ENCODE results near the gene KCNF1. TPM values are rescaled to one million over a fixed set of nuclear protein-coding genes. Genes with fewer than 3 reads are reported as not detected.

The KCNF1 gene
- total and polyA plus RNA-seq, 2 experiments from 2014 or later = 0.67 to 0.87 TPM

DNA sequence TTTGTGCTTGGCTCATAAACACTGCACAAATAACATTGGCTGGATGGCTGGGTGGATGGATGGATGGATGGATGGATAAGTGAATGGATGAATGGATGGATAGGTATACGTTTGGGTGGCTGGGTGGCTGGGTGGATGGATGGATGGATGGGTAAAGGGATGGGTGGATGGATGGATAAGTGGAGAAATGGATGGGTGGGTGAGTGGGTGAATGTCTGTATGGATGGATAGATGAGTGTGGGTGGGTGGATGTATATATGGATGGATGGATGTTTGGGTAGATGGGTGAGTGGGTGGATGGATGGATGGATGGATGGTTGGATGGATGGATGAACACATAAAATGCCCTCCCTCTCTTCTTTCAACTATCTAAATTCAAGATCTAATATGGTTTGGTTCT, 38.1 kb downstream of the KCNF1 start:
- Histone ChIP-seq H3K79me2 (no peaks in the 10 kb centered on the region), H4K20me1 (ENCODE audit: insufficient read depth, poor library complexity, severe bottlenecking) (no peaks in the 10 kb centered on the region), H3K9me3 (ENCODE audit: low read depth) (no peaks in the 10 kb centered on the region), H3K27ac (no peak overlapping the region), H2AFZ (no peak overlapping the region), H3K36me3 (replicated peaks; ENCODE audit: insufficient read depth, low read depth) (no peaks in the 10 kb centered on the region), H3K9me2 (replicated peaks; ENCODE audit: insufficient read depth) (no peaks in the 10 kb centered on the region), H3K4me3 (no peak overlapping the region), H3K27me3 (no peaks in the 10 kb centered on the region), H3K4me1 (ENCODE audit: insufficient read depth) (no peaks in the 10 kb centered on the region), H3K4me2 (no peak overlapping the region)
- TF ChIP-seq EZH2 (IDR thresholded peaks at IDR 0.05; ENCODE audit: borderline replicate concordance) (no peak), EZH2phosphoT487 (IDR thresholded peaks at IDR 0.05; ENCODE audit: low read depth, severe bottlenecking, unreplicated experiment) (no peak)
- TF ChIP-seq, protein P1, sequence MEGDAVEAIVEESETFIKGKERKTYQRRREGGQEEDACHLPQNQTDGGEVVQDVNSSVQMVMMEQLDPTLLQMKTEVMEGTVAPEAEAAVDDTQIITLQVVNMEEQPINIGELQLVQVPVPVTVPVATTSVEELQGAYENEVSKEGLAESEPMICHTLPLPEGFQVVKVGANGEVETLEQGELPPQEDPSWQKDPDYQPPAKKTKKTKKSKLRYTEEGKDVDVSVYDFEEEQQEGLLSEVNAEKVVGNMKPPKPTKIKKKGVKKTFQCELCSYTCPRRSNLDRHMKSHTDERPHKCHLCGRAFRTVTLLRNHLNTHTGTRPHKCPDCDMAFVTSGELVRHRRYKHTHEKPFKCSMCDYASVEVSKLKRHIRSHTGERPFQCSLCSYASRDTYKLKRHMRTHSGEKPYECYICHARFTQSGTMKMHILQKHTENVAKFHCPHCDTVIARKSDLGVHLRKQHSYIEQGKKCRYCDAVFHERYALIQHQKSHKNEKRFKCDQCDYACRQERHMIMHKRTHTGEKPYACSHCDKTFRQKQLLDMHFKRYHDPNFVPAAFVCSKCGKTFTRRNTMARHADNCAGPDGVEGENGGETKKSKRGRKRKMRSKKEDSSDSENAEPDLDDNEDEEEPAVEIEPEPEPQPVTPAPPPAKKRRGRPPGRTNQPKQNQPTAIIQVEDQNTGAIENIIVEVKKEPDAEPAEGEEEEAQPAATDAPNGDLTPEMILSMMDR (IDR thresholded peaks at IDR 0.05; ENCODE audit: poor library complexity) = no peak
- 72% methylated on average over 1 of the region's 1 CpG for WGBS (ENCODE audit: low lambda C conversion rate, missing lambda C conversion rate)
- no peak for DNase-seq (ENCODE audit: low spot score)

DNA sequence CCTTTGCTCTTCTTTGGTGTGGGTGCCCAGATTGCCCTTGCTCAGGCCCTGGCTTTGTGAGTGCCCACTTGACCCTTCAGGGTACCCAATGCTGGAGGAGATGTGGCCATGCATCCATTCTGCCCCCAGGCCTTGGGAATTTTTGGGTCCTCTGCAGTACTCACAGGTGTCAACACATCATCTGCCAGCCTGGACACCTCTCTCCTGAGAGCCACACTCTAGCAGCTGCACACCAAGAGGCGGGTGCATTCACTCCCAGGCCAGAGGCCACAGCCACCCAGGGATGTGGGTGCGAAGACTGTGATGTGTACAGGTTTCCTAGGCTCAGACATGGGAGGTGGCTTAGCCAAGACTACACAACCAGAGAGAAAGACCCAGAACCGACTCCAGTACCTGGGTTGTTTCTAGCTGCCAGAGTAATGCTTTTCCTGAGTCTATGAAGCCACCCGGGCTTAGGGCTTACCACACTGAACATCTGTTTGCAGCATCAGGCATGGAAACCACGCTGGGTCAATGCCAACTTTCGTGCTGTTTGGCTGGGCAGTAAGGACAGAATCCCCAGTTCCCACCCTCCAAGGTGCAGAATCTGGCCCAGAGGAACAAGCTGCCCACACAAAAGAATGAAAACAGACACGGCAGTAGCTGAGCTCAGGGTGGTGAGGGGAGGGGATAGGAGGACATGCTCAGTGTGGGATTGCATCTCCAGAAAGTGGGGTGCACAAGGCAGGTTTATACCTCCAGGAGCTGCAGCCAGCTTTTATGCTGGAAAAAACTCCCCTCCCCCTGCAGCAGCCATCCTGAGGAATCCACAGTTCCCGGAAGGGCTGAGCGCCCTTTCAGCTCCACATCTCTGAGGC, 40.1 kb downstream of the KCNF1 start:
- TF ChIP-seq EZH2 (IDR thresholded peaks at IDR 0.05; ENCODE audit: borderline replicate concordance) = no peak
- TF ChIP-seq, protein P1 (IDR thresholded peaks at IDR 0.05; ENCODE audit: poor library complexity) = no peak
- no peak for TF ChIP-seq EZH2phosphoT487 (IDR thresholded peaks at IDR 0.05; ENCODE audit: low read depth, severe bottlenecking, unreplicated experiment)
- Histone ChIP-seq H3K4me1 (ENCODE audit: insufficient read depth) (no peaks in the 10 kb centered on the region), H3K9me2 (replicated peaks; ENCODE audit: insufficient read depth) (no peaks in the 10 kb centered on the region), H3K27me3 (no peaks in the 10 kb centered on the region), H2AFZ (no peak overlapping the region), H3K4me3 (no peak overlapping the region), H4K20me1 (ENCODE audit: insufficient read depth, poor library complexity, severe bottlenecking) (no peaks in the 10 kb centered on the region), H3K9me3 (ENCODE audit: low read depth) (no peaks in the 10 kb centered on the region), H3K4me2 (no peak overlapping the region), H3K27ac (no peak overlapping the region), H3K36me3 (replicated peaks; ENCODE audit: insufficient read depth, low read depth) (no peaks in the 10 kb centered on the region), H3K79me2 (no peaks in the 10 kb centered on the region)
- no peak for DNase-seq (ENCODE audit: low spot score)
- 70% methylated on average over 9 of the region's 9 CpGs for WGBS (ENCODE audit: low lambda C conversion rate, missing lambda C conversion rate)

- whole genome bisulfite sequencing (ENCODE audit: low lambda C conversion rate, missing lambda C conversion rate) = 92% methylated on average over 2 of the region's 2 CpGs
- H2AFZ ChIP-seq = no peak overlapping the region
- TF ChIP-seq, protein P1 (IDR thresholded peaks at IDR 0.05; ENCODE audit: poor library complexity) = no peak
- TF ChIP-seq EZH2 (IDR thresholded peaks at IDR 0.05; ENCODE audit: borderline replicate concordance) (no peak), EZH2phosphoT487 (IDR thresholded peaks at IDR 0.05; ENCODE audit: low read depth, severe bottlenecking, unreplicated experiment) (no peak)
- no peaks in the 10 kb centered on the region for H3K36me3 ChIP-seq (replicated peaks; ENCODE audit: insufficient read depth, low read depth)
- DNase-seq (ENCODE audit: low spot score) = no peak
- H3K79me2 ChIP-seq = no peaks in the 10 kb centered on the region
- H3K27ac ChIP-seq = no peak overlapping the region
- no peak overlapping the region for H3K4me2 ChIP-seq
- no peaks in the 10 kb centered on the region for H3K9me3 ChIP-seq (ENCODE audit: low read depth)
- no peaks in the 10 kb centered on the region for H4K20me1 ChIP-seq (ENCODE audit: insufficient read depth, poor library complexity, severe bottlenecking)
- no peaks in the 10 kb centered on the region for H3K27me3 ChIP-seq
- no peak overlapping the region for H3K4me3 ChIP-seq
- H3K4me1 ChIP-seq (ENCODE audit: insufficient read depth) = no peaks in the 10 kb centered on the region
- H3K9me2 ChIP-seq (replicated peaks; ENCODE audit: insufficient read depth) = no peaks in the 10 kb centered on the region
Measured at GRCh38 chr2:10954416-10954815, 42.7 kb downstream of the KCNF1 start.
